ENCODE measurements around the gene DLGAP1.
A peak's percentile ranks its signal among the peaks of the same experiment; 100 is the strongest.

DLGAP1 gene

GRCh38 chr18:4068552-4069158 lies 386.5 kb downstream of the DLGAP1 start:
- Histone ChIP-seq H3K36me3 (no peaks in the 10 kb centered on the region), H3K9me3 (no peaks in the 10 kb centered on the region), H3K4me3 (ENCODE audit: low read depth, low read length) (no peak overlapping the region), H3K27me3 (no peaks in the 10 kb centered on the region), H3K4me1 (no peaks in the 10 kb centered on the region)
- peak; percentile 60 for TF ChIP-seq CTCF (IDR thresholded peaks at IDR 0.05; ENCODE audit: low read depth, low read length)
- DNase-seq = peak; percentile 15

GRCh38 chr18:4063545-4063944 lies 391.6 kb downstream of the DLGAP1 start:
- Histone ChIP-seq H3K4me1 (no peaks in the 10 kb centered on the region), H3K4me3 (ENCODE audit: low read depth, low read length) (no peak overlapping the region), H3K27me3 (no peaks in the 10 kb centered on the region), H3K36me3 (no peaks in the 10 kb centered on the region), H3K9me3 (no peaks in the 10 kb centered on the region)
- DNase-seq = no peak
- TF ChIP-seq CTCF (IDR thresholded peaks at IDR 0.05; ENCODE audit: low read depth, low read length) = no peak

GRCh38 chr18:4060427-4061281 lies 394.5 kb downstream of the DLGAP1 start:
- H3K4me1 ChIP-seq = no peaks in the 10 kb centered on the region
- TF ChIP-seq CTCF (IDR thresholded peaks at IDR 0.05; ENCODE audit: low read depth, low read length) = no peak
- no peaks in the 10 kb centered on the region for H3K27me3 ChIP-seq
- H3K36me3 ChIP-seq = no peaks in the 10 kb centered on the region
- no peak overlapping the region for H3K4me3 ChIP-seq (ENCODE audit: low read depth, low read length)
- DNase-seq = no peak
- no peaks in the 10 kb centered on the region for H3K9me3 ChIP-seq

GRCh38 chr18:4058179-4058578 lies 396.9 kb downstream of the DLGAP1 start:
- Histone ChIP-seq H3K4me1 (no peaks in the 10 kb centered on the region), H3K4me3 (ENCODE audit: low read depth, low read length) (no peak overlapping the region), H3K9me3 (no peaks in the 10 kb centered on the region), H3K27me3 (no peaks in the 10 kb centered on the region), H3K36me3 (no peaks in the 10 kb centered on the region)
- DNase-seq = no peak
- TF ChIP-seq CTCF (IDR thresholded peaks at IDR 0.05; ENCODE audit: low read depth, low read length) = no peak

GRCh38 chr18:4040391-4041092 lies 414.6 kb downstream of the DLGAP1 start:
- Histone ChIP-seq H3K36me3 (no peaks in the 10 kb centered on the region), H3K27me3 (no peaks in the 10 kb centered on the region), H3K9me3 (no peaks in the 10 kb centered on the region), H3K4me1 (no peaks in the 10 kb centered on the region), H3K4me3 (ENCODE audit: low read depth, low read length) (no peak overlapping the region)
- TF ChIP-seq CTCF (IDR thresholded peaks at IDR 0.05; ENCODE audit: low read depth, low read length) = no peak
- no peak for DNase-seq
